Ovary (tissue), 9 donors: Measurements from ENCODE around the gene UGT1A3. TPM values are rescaled to one million over a fixed set of nuclear protein-coding genes. Genes with fewer than 3 reads are reported as not detected.

Experiments used
- DNase-seq, 5 donors: peaks; one replicate each; pipeline ENCODE4 v3.0.0-alpha.2; 2019 to 2020
- H3K27ac ChIP-seq, 2 donors: fragments of 200-600 bp; one replicate each; pipeline versions ENCODE4 v1.5.1 to v1.8.0; 2019 to 2022
- H3K27me3 ChIP-seq: fragments of 200-600 bp; one replicate; pipeline ENCODE4 v1.8.0; 2022
- H3K36me3 ChIP-seq: fragments of 200-600 bp; sonication (generic); one replicate; pipeline ENCODE4 v1.5.1; 2019
- H3K4me1 ChIP-seq: one replicate; pipeline ENCODE4 v1.8.1; 2013; ENCODE audit warnings: mild to moderate bottlenecking, moderate library complexity; ENCODE audit not compliant: insufficient read depth
- H3K4me3 ChIP-seq: fragments of 200-600 bp; sonication (generic); one replicate; pipeline ENCODE4 v1.5.1; 2017
- H3K9me3 ChIP-seq, 2 donors: fragments of 200-600 bp in 1 of 2; sonication (generic) in 1 of 2; one replicate each; pipeline versions ENCODE4 v1.5.1 to v1.8.1; 2013 to 2019; ENCODE audit warnings: mild to moderate bottlenecking in 1 of 2, moderate library complexity in 1 of 2
- CTCF ChIP-seq, 3 donors: fragments of 450-650 bp in 2 of 3; fragments of 200-600 bp in 1 of 3; IDR thresholded peaks; one replicate each; pipeline versions ENCODE4 v1.5.1 to v1.8.0; 2016 to 2022; ENCODE audit warnings: antibody characterized with exemption in 3 of 3, mild to moderate bottlenecking in 1 of 3
- EP300 ChIP-seq: sonication (generic); formaldehyde crosslinking; IDR thresholded peaks from one replicate; pipeline ENCODE4 v1.6.1; 2017; ENCODE audit warnings: antibody characterized with exemption
- POLR2A ChIP-seq: fragments of 450-650 bp; IDR thresholded peaks from one replicate; pipeline ENCODE4 v1.6.1; 2017; ENCODE audit warnings: antibody characterized with exemption, mild to moderate bottlenecking, moderate library complexity
- WGBS, 3 donors: extraction: QIAGEN DNeasy Blood & Tissue Kit in 1 of 3; methylation state at CpG; one replicate each; pipeline versions ENCODE4 v1.1.5 to v1.1.7; 2013 to 2017; 5-methylcytosine and 5-hydroxymethylcytosine counted together
- intact Hi-C, 4 donors: fragments of 100-400 bp; cut with DNase I; formaldehyde crosslinking; loops; one replicate each; pipeline versions ENCODE4 v1.11.0 to v1.15.1; 2022 to 2023
- polyA plus RNA-seq, 2 donors: library from polyadenylated mRNA; stranded (reverse); fragments of 200-250 nt in 1 of 2; fragments of 350-450 nt in 1 of 2; fragmentation: Illumina TruSeq in 1 of 2; extraction: RNeasy Lipid Tissue Mini Kit (QIAGEN cat#74804) in 1 of 2; gene quantifications; one replicate each; pipeline ENCODE4 v1.2.3, GENCODE V29; 2013 to 2014
- total RNA-seq, 7 donors: library from RNA; depleted of rRNA in 2 of 7; stranded (reverse); fragments of >200 nt in 2 of 7; fragmentation: NEBNext Ultra II Directional in 3 of 7; extraction: Animal tissue kit (Norgen Biotek cat#: 25700) in 3 of 7; gene quantifications; one replicate each; pipeline versions ENCODE4 v1.1.0 to v1.2.4, GENCODE V29; 2016 to 2023
- donor health status: DM: no; HTN: no; CAD: no; lungs with moderate emphysema.
- donor health status: DM: no; HTN: no; CAD: no.
- donor health status: Bipolar disorder and iron deficiency.
- donor health status: DM: yes; HTN: yes; CAD: no.
- donor health status: DM: no; HTN: no; CAD: no.
- donor health status: DM: yes; HTN: yes; CAD: no.

UGT1A3 gene
- total and polyA plus RNA-seq, 9 donors, result not detected

GRCh38 chr2:233706720-233707119 lies 22.1 kb upstream of the UGT1A3 start:
- H3K27ac ChIP-seq, result no peak overlapping the region
- TF ChIP-seq EP300 (no peak), POLR2A (no peak), CTCF (IDR thresholded peaks at IDR 0.05) (no peak)
- no peak for DNase-seq
- no peak overlapping the region for H3K4me3 ChIP-seq
- intact Hi-C loops, result no loop called here
- no peaks in the 10 kb centered on the region for H3K36me3 ChIP-seq
- 50 to 89% (median 83%) methylated on average over 1 of the region's 1 CpG for WGBS, 3 donors
- no peaks in the 10 kb centered on the region for H3K9me3 ChIP-seq
- H3K4me1 ChIP-seq, result no peaks in the 10 kb centered on the region
- H3K27me3 ChIP-seq, result no peaks in the 10 kb centered on the region

DNA sequence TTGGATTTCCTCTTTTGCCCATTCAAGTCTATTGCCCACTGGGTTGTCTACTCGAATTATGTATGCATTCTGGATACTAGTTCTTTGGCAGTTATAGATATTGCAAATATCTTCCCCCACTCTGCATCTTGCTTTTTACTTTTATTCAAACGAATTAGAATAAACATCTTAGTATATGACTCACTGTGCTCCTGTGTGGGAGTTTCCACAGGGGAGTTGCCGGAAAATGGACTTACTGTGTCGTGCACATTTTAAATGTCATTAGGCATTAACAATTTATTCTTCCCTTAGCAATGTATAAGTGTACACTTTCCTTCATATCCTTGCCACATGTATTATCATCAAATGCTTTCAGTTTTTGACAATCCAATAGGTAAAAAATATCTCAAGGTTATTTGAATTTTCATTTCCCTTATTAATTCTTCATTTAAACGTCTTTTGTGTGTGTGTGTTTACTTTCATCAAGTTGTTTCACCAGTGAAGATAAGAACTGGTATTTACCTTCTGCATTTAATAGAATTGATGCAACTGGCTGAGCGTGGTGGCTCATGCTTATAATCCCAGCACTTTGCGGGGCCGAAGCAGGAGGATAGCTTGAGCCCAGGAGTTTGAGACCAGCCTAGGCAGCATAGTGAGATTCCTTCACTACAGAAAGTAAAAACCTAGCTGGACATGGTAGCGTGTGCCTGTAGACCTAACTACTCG lies 20.8 kb upstream of the UGT1A3 start:
- TF ChIP-seq EP300 (no peak), CTCF (IDR thresholded peaks at IDR 0.05) (no peak), POLR2A (no peak)
- Histone ChIP-seq H3K9me3 (no peaks in the 10 kb centered on the region), H3K27me3 (no peaks in the 10 kb centered on the region), H3K4me3 (no peak overlapping the region), H3K36me3 (no peaks in the 10 kb centered on the region), H3K27ac (no peak overlapping the region), H3K4me1 (no peaks in the 10 kb centered on the region)
- 40 to 50% (median 48%) methylated on average over 10 of the region's 10 CpGs for WGBS, 3 donors
- intact Hi-C loops, result no loop called here
- DNase-seq, result no peak

GRCh38 chr2:233708942-233709341 lies 19.9 kb upstream of the UGT1A3 start:
- Histone ChIP-seq H3K9me3 (no peaks in the 10 kb centered on the region), H3K4me1 (no peaks in the 10 kb centered on the region), H3K4me3 (no peak overlapping the region), H3K27me3 (no peaks in the 10 kb centered on the region), H3K36me3 (no peaks in the 10 kb centered on the region), H3K27ac (no peak overlapping the region)
- intact Hi-C loops, result no loop called here
- DNase-seq, result no peak
- TF ChIP-seq CTCF (IDR thresholded peaks at IDR 0.05), result no peak
- WGBS, 3 donors, result 70 to 87% (median 78%) methylated on average over 5 of the region's 5 CpGs

- Histone ChIP-seq H3K27ac (no peak overlapping the region), H3K27me3 (no peaks in the 10 kb centered on the region), H3K9me3 (no peaks in the 10 kb centered on the region), H3K36me3 (no peaks in the 10 kb centered on the region), H3K4me3 (no peak overlapping the region), H3K4me1 (no peaks in the 10 kb centered on the region)
- intact Hi-C loops, result no loop called here
- peak; percentile 23 to 71 (median 27) for DNase-seq
- TF ChIP-seq EP300 (no peak), POLR2A (no peak), CTCF (IDR thresholded peaks at IDR 0.05) (no peak)
- WGBS, 3 donors, result 35 to 39% (median 39%) methylated on average over 11 of the region's 11 CpGs
These were observed 17.4 kb upstream of the UGT1A3 start for GRCh38 chr2:233711312-233712008.
